Stimulated activated naive B cell treated with anti-CD40 and anti-IgM and Interleukin-4, amounts not matched to agents 10 μg/mL and 1 μg/mL and 100 μg/mL, for 72 hours (primary cell): Measurements from ENCODE around the gene TMEM255A.
A peak's percentile ranks its signal among the peaks of the same experiment; 100 is the strongest.

Experiments used
- ATAC-seq, 2 donors: fragments of 150-1000 bp; cut with Tn5 transposase; replicated peaks; 2 replicates each; pipeline ENCODE4 v1.10.0; 2021; ENCODE audit warnings: moderate library complexity in 1 of 2
- DNase-seq: peaks from one replicate; pipeline ENCODE4 v3.0.0; 2021
- H3K27ac Mint-ChIP-seq: one replicate; pipeline ENCODE4 v1.8.0; 2022; ENCODE audit warnings: mild to moderate bottlenecking, mixed read lengths
- H3K27me3 Mint-ChIP-seq, 2 donors: one replicate each; pipeline ENCODE4 v1.8.0; 2022; ENCODE audit warnings: mixed read lengths in 2 of 2
- H3K36me3 Mint-ChIP-seq, 2 donors: one replicate each; pipeline ENCODE4 v1.8.0; 2022; ENCODE audit warnings: mixed read lengths in 2 of 2, mild to moderate bottlenecking in 1 of 2
- H3K4me1 Mint-ChIP-seq, 2 donors: one replicate each; pipeline ENCODE4 v1.8.0; 2022; ENCODE audit warnings: mixed read lengths in 2 of 2, mild to moderate bottlenecking in 1 of 2
- H3K4me3 Mint-ChIP-seq, 2 donors: one replicate each; pipeline ENCODE4 v1.8.0; 2022; ENCODE audit warnings: mild to moderate bottlenecking in 2 of 2, mixed read lengths in 2 of 2, moderate library complexity in 1 of 2
- H3K9me3 Mint-ChIP-seq, 2 donors: one replicate each; pipeline ENCODE4 v1.8.0; 2022; ENCODE audit warnings: mixed read lengths in 2 of 2, mild to moderate bottlenecking in 1 of 2

Gene TMEM255A

DNA sequence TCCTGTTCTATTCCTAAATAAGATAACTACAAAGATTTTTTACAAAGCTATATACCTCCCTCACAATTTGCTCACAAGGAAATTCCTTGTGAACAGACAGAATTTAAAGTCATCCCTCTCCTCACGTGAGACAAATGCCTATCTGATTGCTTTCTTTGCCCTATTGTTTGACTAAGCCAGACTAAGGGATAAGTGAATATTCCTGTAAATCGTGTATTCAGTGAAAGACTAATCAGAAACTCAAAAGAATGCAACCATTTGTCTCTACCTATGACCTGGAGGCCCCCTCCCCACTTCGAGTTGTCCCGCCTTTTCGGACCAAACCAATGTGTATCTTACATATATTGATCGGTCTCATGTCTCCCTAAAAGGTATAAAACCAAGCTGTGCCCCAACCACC lies 76.0 kb downstream of the TMEM255A start:
- no peaks in the 10 kb centered on the region for H3K36me3 Mint-ChIP-seq
- H3K4me1 Mint-ChIP-seq: no peaks in the 10 kb centered on the region
- no peaks in the 10 kb centered on the region for H3K9me3 Mint-ChIP-seq
- H3K27me3 Mint-ChIP-seq: peaks cover 0 to 10% of the 10 kb centered on the region in 2 donors
- ATAC-seq (no peak), DNase-seq (no peak)
- H3K27ac Mint-ChIP-seq: no peak overlapping the region
- no peak overlapping the region for H3K4me3 Mint-ChIP-seq

DNA sequence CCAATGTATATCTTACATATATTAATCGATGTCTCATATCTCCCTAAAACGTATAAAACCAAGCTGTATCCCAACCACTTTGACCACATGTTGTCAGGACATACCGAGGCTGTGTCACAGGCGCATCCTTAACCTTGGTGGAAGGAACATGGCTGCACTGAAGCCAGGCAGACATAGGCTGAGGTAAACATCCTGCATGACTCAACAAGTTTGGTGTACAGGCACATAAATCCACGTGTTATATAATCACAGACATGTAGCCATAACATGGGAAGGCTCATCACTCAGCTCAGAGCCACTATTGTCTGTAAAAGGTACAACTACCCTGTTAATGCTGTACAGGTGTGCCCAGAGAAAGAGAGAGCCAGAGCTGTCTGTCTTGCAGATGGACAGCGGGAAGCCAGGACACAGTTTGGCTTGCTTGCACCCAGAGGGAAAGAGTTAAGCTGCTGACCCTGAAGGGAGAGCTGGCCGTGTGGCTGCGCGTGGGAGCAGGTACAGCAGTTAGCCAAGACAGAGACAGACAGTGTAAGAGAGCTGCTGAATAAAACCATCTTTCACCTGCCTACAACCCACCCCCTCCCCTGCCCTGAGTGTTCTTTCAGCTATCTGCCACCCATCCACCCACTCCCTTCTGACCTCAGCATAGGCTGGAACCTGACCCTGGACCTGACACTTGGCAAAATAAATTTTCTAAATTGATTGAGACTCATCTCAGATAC lies 82.9 kb downstream of the TMEM255A start:
- no peaks in the 10 kb centered on the region for H3K9me3 Mint-ChIP-seq
- ATAC-seq (no peak), DNase-seq (no peak)
- H3K27me3 Mint-ChIP-seq: no peaks in the 10 kb centered on the region
- H3K36me3 Mint-ChIP-seq: peaks cover 0 to 1% of the 10 kb centered on the region in 2 donors
- H3K4me3 Mint-ChIP-seq: no peak overlapping the region
- no peak overlapping the region for H3K27ac Mint-ChIP-seq
- H3K4me1 Mint-ChIP-seq: no peaks in the 10 kb centered on the region

DNA sequence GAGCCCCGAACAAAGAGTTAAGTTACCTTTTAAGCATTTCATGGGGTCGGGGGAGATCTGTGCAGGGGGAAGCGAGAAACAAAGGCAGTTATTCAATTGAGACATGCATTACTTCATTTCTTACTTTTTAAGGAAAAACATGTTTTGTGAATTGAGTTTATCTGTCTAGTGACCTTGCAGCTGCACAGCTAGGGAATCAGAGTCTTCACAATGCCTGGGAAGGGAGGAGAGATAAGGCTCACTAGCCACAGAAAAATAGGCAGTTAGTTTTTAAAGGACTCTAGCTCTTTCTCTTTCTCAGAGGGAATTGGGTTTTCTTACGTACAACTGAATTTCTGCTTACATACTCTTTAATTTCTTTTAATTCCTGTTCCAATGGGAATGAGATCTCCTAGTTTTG lies 86.9 kb downstream of the TMEM255A start:
- peaks cover 3 to 6% of the 10 kb centered on the region in 2 donors for H3K36me3 Mint-ChIP-seq
- DNase-seq: no peak

DNA sequence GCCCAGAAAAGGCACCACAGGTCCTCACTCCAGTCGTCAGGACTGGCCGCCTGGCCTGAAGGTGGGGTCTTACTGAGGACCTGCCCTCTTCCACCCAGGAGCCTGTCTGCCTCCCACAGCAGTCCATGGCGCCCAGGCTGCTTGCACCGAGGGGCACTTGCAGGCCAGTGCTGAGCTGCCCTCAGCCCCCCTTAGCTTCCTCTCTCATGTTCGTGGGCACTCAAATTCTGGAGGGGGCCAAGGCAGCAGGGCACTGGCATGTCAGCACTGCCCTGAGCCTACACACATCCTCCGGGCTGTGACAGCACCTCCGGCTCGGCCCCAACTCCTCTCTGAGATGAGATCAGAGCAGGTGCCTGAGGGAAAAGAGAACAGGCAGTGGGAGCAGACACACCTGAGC lies 87.9 kb downstream of the TMEM255A start:
- Mint-ChIP-seq H3K27ac (no peak overlapping the region), H3K4me1 (no peaks in the 10 kb centered on the region), H3K4me3 (no peak overlapping the region), H3K27me3 (no peaks in the 10 kb centered on the region), H3K9me3 (no peaks in the 10 kb centered on the region), H3K36me3 (peaks cover 3 to 6% of the 10 kb centered on the region in 2 donors)
- DNase-seq (no peak), ATAC-seq (no peak)

More for the DNA sequence above, 86.9 kb downstream of the TMEM255A start:
- H3K4me3 Mint-ChIP-seq: no peak overlapping the region
- H3K4me1 Mint-ChIP-seq: no peaks in the 10 kb centered on the region
- no peak for ATAC-seq
- no peaks in the 10 kb centered on the region for H3K9me3 Mint-ChIP-seq
- no peak overlapping the region for H3K27ac Mint-ChIP-seq
- no peaks in the 10 kb centered on the region for H3K27me3 Mint-ChIP-seq

DNA sequence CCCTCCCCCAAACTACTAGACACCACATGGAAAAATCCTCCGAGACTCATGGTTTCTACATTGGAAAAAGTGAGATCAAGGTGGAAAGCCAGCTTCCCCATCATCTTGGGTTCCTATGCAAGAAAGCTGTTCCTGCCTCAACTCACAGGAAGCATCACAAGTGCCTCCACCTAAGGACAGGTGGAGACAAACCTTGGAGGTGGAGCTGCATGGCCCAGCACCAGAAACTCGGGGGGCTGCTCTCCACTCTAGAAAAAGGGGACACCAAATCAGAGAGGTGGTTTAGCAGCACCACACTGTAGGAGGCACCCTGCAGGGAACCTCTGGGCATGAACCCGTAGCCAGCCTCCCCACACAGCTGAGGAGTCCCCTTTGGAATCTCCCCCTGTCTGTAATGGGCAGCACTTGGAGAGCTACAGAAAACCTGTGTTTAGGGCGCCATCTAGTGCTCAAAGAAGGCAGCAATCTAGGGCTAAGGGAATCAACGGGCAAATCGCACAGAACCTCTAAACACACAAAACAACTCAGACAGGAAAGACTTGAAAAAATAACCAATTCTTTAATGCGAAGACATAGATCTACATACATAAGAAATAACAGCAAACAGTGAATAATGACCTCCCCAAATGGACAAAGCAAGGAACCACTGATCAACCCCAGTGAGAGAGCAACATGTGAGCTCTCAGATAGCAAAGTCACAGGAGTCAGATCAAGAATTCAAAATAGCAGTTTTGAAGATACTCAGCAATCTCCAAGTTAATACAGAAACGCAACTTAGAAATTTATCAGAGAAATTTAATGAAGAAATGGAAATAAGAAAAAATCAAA lies 97.6 kb downstream of the TMEM255A start:
- no peak overlapping the region for H3K4me3 Mint-ChIP-seq
- peaks cover 3 to 10% of the 10 kb centered on the region in 2 donors for H3K4me1 Mint-ChIP-seq
- peaks cover 0 to 8% of the 10 kb centered on the region in 2 donors for H3K27me3 Mint-ChIP-seq
- ATAC-seq (peak; percentile 78 to 95), DNase-seq (peak; percentile 41)
- no peaks in the 10 kb centered on the region for H3K9me3 Mint-ChIP-seq
- no peak overlapping the region for H3K27ac Mint-ChIP-seq
- H3K36me3 Mint-ChIP-seq: peaks cover 0 to 3% of the 10 kb centered on the region in 2 donors
